OCI-LY1 (cell line): Measurements from ENCODE around the gene FKBP14.

Source experiments
- H2AFZ ChIP-seq: fragments of 200-600 bp; sonication (generic), shearing (Covaris generic); 2 replicates; pipeline ENCODE4 v1.6.0; 2014; ENCODE audit warnings: antibody characterized with exemption, mild to moderate bottlenecking, low read length
- H3F3A ChIP-seq: fragments of 200-600 bp; sonication (generic), shearing (Covaris generic); 2 replicates; pipeline ENCODE4 v1.6.0; 2014; ENCODE audit warnings: mild to moderate bottlenecking, antibody characterized with exemption, low read length, moderate library complexity; ENCODE audit not compliant: insufficient read depth
- H3K27ac ChIP-seq: fragments of 200-600 bp; sonication (generic); 2 replicates; pipeline ENCODE4 v1.5.1; 2014; ENCODE audit warnings: low read length, mixed run types, mild to moderate bottlenecking, low read depth; ENCODE audit not compliant: poor library complexity, severe bottlenecking
- H3K27me3 ChIP-seq: fragments of 200-600 bp; sonication (generic); 2 replicates; pipeline ENCODE4 v1.6.0; 2014; ENCODE audit warnings: antibody characterized with exemption, mild to moderate bottlenecking, low read length, moderate library complexity; ENCODE audit not compliant: insufficient read depth
- H3K36me3 ChIP-seq: fragments of 200-600 bp; sonication (generic); 2 replicates; pipeline ENCODE4 v1.6.1; 2014; ENCODE audit warnings: mild to moderate bottlenecking, antibody characterized with exemption, low read length, moderate library complexity, mixed read lengths; ENCODE audit not compliant: insufficient read depth
- H3K4me1 ChIP-seq: fragments of 200-600 bp; sonication (generic); 2 replicates; pipeline ENCODE4 v1.5.1; 2014; ENCODE audit warnings: mild to moderate bottlenecking, low read length, moderate library complexity; ENCODE audit not compliant: insufficient read depth, severe bottlenecking
- H3K4me2 ChIP-seq: fragments of 200-600 bp; sonication (generic), shearing (Covaris generic); 2 replicates; pipeline ENCODE4 v1.6.1; 2014; ENCODE audit warnings: low read length
- H3K4me3 ChIP-seq: fragments of 200-600 bp; sonication (generic); 2 replicates; pipeline ENCODE4 v1.5.1; 2014; ENCODE audit warnings: low read length, low read depth, mild to moderate bottlenecking, mixed read lengths; ENCODE audit not compliant: poor library complexity, severe bottlenecking
- H3K79me2 ChIP-seq: fragments of 200-600 bp; shearing (Covaris generic); 2 replicates; pipeline ENCODE4 v1.6.1; 2016; ENCODE audit warnings: mixed run types, low read length, mixed read lengths; ENCODE audit not compliant: insufficient read depth
- H3K9ac ChIP-seq: fragments of 200-600 bp; sonication (generic), shearing (Covaris generic); 2 replicates; pipeline ENCODE4 v1.6.1; 2014; ENCODE audit warnings: mild to moderate bottlenecking, low read length, mixed read lengths
- H3K9me2 ChIP-seq: fragments of 200-600 bp; sonication (generic), shearing (Covaris generic); 2 replicates; pipeline ENCODE4 v1.6.1; 2014; ENCODE audit warnings: low read depth, mild to moderate bottlenecking, low read length, mixed read lengths
- H3K9me3 ChIP-seq: fragments of 200-600 bp; shearing (Covaris generic); 2 replicates; pipeline ENCODE4 v1.6.1; 2014; ENCODE audit warnings: low read length, mixed read lengths
- H4K20me1 ChIP-seq: fragments of 200-600 bp; sonication (generic), shearing (Covaris generic); 2 replicates; pipeline ENCODE4 v1.6.0; 2016; ENCODE audit warnings: mild to moderate bottlenecking, low read length; ENCODE audit not compliant: insufficient read depth
- CTCF ChIP-seq: fragments of 200-600 bp; sonication (generic), shearing (Covaris generic); IDR thresholded peaks from 2 replicates; pipeline ENCODE4 v1.5.1; 2017; ENCODE audit warnings: mild to moderate bottlenecking, antibody characterized with exemption, low read length, moderate library complexity, mixed read lengths
- EZH2 ChIP-seq: fragments of 200-600 bp; sonication (generic), shearing (Covaris generic); IDR thresholded peaks from 2 replicates; pipeline ENCODE4 v1.8.0; 2017; ENCODE audit warnings: borderline replicate concordance, mixed run types, mild to moderate bottlenecking, antibody characterized with exemption, low read length, moderate library complexity, mixed read lengths

The FKBP14 gene

GRCh38 chr7:29980151-29980550 is 46.4 kb downstream of the FKBP14 start:
- Histone ChIP-seq H2AFZ (no peak overlapping the region), H3K79me2 (peaks cover 49% of the 10 kb centered on the region), H3K27me3 (no peaks in the 10 kb centered on the region), H3K36me3 (no peaks in the 10 kb centered on the region), H3K4me2 (no peak overlapping the region), H3K9me2 (no peaks in the 10 kb centered on the region), H3K4me3 (no peak overlapping the region), H3K9me3 (no peaks in the 10 kb centered on the region), H3K27ac (no peak overlapping the region), H3F3A (no peaks in the 10 kb centered on the region), H3K9ac (no peak overlapping the region), H4K20me1 (no peaks in the 10 kb centered on the region), H3K4me1 (peaks cover 29% of the 10 kb centered on the region)
- TF ChIP-seq EZH2 (no peak), CTCF (no peak)

GRCh38 chr7:29977886-29978651 is 48.4 kb downstream of the FKBP14 start:
- no peak overlapping the region for H3K9ac ChIP-seq
- H3K9me2 ChIP-seq = no peaks in the 10 kb centered on the region
- no peaks in the 10 kb centered on the region for H3K9me3 ChIP-seq
- H3K4me3 ChIP-seq = no peak overlapping the region
- H3K27ac ChIP-seq = no peak overlapping the region
- no peak overlapping the region for H2AFZ ChIP-seq
- H3K4me1 ChIP-seq = peaks cover 50% of the 10 kb centered on the region
- H3F3A ChIP-seq = no peaks in the 10 kb centered on the region
- H3K36me3 ChIP-seq = no peaks in the 10 kb centered on the region
- peaks cover 57% of the 10 kb centered on the region for H3K79me2 ChIP-seq
- TF ChIP-seq EZH2 = no peak
- peak; percentile 69 for TF ChIP-seq CTCF
- H4K20me1 ChIP-seq = no peaks in the 10 kb centered on the region
- no peak overlapping the region for H3K4me2 ChIP-seq
- H3K27me3 ChIP-seq = no peaks in the 10 kb centered on the region

- no peaks in the 10 kb centered on the region for H3K36me3 ChIP-seq
- H3K4me2 ChIP-seq = no peak overlapping the region
- no peaks in the 10 kb centered on the region for H4K20me1 ChIP-seq
- H3K9me3 ChIP-seq = no peaks in the 10 kb centered on the region
- peaks cover 67% of the 10 kb centered on the region for H3K79me2 ChIP-seq
- H3F3A ChIP-seq = no peaks in the 10 kb centered on the region
- peaks cover 50% of the 10 kb centered on the region for H3K4me1 ChIP-seq
- H3K9me2 ChIP-seq = no peaks in the 10 kb centered on the region
- TF ChIP-seq CTCF (no peak), EZH2 (no peak)
- no peak overlapping the region for H3K4me3 ChIP-seq
- H2AFZ ChIP-seq = no peak overlapping the region
- no peak overlapping the region for H3K27ac ChIP-seq
- H3K9ac ChIP-seq = no peak overlapping the region
- H3K27me3 ChIP-seq = no peaks in the 10 kb centered on the region
These were observed 49.7 kb downstream of the FKBP14 start for GRCh38 chr7:29976673-29977415.
